NCI-H510A (cell line): ENCODE data around the gene NGEF.

Experiments used
- DNase-seq: peaks from one replicate; lab custom pipeline; 2025; lab: John Stamatoyannopoulos, UW

The NGEF gene

DNA sequence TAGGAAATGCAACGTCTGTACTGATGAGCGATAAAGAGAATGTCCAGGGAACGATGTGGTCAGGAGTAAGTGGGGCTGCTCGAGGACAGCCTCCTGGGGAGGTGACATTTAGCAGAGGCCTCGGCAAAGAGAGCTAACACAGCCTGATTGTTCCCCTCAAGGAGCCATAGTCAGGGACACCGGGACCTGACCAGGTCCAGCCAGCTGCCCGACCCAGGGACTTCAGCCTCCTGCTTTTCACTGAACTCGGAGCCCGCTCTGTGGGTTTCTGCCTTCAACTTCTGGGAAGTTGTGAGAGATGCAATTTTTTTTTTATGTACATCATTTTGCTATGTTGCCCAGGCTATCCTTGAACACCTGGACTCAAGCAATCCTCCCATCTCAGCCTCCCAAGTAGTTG lies 29.5 kb upstream of the NGEF start:
- no peak for DNase-seq

DNA sequence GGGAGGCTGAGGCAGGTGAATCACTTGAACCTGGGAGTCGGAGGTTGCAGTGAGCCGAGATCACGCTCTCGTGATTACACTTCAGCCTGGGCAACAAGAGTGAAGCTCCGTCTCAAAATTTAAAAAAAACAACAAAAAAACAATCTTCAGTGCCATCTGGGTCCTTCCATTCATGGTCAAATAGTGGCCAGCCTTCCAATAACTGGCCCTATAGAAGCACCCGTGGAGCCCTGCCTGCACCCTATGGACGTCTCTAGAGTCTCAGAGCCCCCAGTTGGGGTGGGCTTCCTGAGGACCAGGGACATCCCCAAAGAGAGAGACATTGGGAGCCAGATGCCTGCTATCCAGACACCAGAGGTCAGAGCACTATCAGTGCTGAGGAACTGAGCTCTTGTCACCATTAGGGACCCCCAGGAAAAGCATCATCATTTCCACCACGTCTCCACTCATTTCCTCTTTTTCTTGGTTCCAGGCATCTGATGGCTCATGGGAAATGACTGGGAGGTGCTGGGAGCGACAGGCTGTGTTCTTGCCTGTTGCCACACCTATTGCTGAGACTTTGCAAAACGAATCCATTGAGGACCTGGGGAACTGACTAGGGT lies 28.8 kb upstream of the NGEF start:
- no peak for DNase-seq

DNA sequence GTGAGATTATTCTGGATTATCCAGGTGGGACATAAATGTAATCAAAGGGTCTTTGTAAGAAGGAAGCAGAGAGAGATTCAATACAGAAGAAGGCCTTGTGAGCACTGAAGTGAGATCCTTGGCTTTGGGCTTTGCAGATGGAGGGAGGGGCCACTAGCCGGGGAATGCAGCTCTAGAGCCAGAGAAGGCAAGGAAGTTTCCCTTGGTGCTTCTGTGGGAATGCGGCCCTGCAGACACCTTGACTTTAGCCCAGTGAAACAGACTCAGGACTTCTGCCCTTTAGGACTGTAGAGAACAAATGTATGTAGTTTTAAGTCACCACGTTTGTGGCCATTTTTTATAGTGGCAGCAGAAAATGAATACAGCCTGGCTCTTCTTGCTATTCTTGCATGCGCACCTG lies 27.5 kb upstream of the NGEF start:
- no peak for DNase-seq

DNA sequence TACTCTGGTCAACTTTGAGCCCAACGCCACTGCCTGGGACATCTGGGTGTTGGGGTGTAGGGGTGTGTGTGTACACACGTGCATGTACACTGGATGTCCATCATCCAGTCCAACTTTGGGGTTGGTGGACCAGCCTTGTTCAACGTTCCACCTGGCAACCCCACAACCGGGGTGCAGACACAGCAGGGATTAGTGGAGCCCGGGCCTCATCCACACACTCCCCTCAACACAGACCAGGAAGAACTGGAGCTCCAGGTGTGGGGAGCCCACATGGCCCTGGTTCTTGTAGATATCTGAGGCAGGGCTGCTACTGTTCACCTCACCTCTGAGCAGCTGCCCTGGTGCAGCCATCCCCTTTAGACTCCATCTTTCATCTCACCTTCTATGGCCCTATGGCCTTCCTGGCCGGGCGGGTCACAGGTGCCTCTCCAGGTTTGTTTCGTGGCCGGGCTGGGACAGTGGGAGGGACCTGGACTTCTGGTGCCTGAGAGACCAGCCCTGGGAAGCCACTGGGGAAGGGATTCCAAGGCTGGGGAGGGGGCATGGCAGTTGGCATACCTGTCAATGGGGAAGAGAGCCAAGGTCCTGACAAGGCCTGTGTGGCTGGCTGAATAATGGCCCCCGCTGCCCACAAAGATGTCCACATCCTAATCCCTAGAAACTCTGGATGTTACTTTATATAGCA lies 26.9 kb upstream of the NGEF start:
- DNase-seq: no peak

DNA sequence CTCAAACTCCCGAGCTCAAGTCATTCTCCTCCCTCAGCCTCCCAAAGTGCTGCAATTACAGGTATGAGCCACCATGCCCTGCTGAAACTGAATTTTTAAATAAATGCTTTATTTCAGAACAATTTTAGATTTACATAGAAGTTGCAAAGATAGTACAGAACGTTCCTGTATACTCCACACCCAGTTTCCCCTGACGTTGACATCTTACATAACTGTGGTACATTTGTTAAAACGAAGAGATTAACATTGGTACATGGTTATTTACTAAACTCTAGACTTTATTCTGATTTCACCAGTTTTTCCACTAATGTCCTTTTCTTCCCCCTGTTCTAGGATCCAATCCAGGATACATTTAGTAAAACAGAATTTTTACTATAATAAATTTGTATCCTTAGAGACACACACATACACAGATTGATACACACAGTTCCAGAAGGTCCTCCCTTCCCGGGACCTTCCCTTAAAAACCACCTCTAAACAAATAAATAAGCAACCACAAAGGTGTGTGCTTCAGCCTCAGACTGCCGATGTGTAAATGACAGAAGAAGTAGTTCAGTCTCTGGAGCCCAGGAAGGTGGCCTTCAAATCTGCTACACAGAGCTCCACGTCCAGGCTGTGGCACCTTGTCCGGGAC lies 26.3 kb upstream of the NGEF start:
- no peak for DNase-seq

DNA sequence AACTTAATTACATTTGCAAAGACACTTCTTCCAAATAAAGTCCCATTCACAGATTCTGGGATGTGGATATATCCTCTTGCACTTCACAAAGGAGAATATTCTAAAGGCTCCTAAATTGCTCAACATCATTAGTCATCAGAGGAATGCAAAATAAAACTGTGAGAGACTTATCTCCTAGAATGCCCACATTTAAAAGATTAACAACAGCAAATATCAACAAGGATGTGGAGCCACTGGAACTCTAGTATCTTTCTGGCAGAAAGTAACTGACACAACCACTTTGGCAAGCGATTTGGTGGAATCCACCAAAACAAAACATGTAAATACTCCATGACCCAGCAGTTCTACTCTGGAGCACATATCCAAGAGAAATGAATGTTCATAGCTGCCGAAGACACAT lies 24.0 kb upstream of the NGEF start:
- no peak for DNase-seq

DNA sequence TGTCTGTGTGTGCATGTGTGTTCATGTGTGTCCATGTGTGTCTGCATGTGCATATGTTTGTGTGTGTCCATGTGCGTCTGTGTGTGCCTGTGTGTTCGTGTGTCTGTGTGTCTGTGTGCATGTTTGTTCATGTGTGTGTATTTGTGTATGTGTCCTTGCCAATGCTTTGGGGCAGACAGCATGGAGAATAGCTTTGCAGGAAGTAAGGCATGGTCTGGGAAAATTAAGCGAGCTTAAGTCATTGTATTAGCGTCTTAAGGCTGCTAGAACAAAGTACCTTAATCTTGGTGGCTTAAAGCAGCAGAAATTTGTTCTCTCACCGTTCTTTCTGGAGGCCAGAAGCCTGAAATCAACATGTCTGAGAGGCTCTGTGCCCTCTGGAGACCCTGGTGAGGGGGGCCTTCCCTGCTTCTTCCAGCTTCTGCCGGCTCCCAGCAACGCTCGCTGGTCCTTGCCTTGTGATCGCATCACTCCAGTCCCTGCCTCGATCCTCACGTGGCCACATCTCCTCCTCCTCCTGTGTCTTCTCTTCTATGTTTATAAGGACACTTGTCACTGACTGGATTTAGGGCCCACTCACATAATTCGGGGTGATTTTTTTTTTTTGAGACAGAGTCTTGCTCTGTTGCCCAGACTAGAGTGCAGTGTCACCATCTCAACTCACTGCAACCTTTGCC lies 23.2 kb upstream of the NGEF start:
- DNase-seq: no peak

DNA sequence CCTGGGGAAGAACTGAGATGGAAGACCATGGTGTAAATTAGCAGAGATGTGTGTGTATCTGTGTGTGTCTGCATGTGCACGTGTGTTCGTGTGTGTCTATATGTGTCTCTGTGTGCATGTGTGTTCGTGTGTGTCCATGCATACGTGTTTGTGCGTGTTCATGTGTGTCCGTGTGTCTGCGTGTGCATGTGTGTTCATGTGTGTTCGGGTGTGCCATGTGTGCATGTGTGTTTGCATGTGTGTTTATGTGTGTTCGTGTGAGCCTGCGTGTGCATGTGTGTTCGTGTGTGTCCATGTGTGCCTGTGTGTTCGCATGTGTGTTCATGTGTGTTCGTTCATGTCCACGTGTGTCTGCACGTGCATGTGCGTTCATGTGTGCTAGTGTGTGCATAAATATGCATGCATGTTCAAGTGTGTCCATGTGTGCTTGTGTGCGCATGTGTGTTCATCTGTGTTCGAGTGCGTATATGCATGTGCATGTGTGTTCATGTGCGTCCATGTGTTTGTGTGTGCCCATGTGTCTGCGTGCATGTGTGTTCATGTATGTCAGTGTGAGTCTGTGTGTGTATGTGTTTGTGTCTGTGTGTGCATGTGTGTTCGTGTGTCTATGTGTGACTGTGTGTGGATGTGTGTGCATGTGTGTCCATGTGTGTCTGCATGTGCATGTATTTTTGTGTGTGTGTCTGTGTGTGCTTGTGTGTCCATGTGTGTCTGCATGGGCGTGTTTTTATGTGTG lies 22.5 kb upstream of the NGEF start:
- DNase-seq: no peak

DNA sequence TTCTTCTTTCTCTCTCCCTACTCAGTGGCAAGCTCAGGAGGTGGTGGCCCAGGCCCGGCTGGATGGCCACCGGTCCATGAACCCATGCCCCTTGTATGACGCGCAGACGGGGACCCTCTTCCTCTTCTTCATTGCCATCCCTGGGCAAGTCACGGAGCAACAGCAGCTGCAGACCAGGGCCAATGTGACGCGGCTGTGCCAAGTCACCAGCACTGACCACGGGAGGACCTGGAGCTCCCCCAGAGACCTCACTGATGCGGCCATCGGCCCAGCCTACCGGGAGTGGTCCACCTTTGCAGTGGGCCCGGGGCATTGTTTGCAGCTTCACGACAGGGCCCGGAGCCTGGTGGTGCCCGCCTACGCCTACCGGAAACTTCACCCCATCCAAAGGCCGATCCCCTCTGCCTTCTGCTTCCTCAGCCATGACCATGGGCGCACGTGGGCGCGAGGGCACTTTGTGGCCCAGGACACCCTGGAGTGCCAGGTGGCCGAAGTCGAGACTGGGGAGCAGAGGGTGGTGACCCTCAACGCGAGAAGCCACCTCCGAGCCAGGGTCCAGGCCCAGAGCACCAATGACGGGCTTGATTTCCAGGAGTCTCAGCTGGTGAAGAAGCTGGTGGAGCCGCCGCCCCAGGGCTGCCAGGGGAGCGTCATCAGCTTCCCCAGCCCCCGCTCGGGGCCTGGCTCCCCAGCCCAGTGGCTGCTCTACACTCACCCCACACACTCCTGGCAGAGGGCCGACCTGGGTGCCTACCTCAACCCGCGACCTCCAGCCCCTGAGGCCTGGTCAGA lies 21.2 kb upstream of the NGEF start:
- DNase-seq: no peak

DNA sequence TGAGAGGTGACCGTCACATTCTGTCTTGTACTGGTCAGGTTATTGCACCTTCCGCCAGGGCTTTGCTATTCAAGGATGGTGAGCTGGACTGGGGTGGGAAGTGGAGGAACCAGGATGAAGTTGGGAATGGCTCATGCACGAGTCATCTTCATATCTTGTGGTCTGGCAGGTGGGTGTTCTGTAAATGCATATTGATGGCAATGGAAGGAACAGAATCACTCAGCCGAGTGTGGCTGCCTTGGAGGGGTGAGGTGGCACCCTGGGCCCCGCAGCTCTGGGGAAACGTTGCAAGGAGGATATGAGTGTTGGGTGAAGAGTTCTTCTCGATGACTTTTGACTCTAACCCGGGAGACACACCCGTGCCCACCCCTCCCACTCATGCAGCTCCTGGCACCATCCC lies 20.6 kb upstream of the NGEF start:
- DNase-seq: no peak

DNA sequence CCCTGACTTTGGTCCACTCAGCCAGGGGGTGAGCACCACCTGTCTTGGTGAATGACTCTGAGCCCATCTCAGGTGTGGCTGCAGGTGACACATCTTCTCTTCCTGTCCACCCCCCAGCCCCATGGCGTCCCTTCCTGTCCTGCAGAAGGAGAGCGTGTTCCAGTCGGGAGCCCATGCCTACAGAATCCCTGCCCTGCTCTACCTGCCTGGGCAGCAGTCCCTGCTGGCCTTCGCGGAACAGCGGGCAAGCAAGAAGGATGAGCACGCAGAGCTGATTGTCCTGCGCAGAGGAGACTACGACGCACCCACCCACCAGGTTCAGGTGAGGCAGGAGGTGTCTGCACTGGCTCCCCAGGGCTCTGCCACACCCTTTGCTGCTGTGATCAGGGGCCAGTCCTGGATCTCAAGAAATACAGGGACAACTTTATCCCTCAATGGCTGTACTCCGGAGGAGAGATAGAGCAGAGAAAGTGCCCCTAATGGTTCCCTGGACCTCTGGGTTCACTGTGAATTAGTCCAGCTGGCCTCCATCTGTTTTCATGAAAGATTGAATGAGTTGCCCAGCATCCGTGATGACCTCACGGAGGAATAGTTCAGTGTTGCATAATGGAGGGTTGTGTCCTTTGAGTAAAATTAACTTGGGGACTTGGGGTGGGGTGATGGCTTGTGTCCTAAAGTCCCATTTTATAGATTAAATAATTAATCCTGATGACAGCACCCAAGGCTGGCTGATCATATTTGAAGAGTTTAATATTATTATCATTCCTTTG lies 19.7 kb upstream of the NGEF start, which contains the start of gene NEU2:
Gene NEU2 (plus strand): TSS at position 122 of the 770 bp plus-strand sequence. CDS start 0 bp downstream, at position 122.
- no peak for DNase-seq

DNA sequence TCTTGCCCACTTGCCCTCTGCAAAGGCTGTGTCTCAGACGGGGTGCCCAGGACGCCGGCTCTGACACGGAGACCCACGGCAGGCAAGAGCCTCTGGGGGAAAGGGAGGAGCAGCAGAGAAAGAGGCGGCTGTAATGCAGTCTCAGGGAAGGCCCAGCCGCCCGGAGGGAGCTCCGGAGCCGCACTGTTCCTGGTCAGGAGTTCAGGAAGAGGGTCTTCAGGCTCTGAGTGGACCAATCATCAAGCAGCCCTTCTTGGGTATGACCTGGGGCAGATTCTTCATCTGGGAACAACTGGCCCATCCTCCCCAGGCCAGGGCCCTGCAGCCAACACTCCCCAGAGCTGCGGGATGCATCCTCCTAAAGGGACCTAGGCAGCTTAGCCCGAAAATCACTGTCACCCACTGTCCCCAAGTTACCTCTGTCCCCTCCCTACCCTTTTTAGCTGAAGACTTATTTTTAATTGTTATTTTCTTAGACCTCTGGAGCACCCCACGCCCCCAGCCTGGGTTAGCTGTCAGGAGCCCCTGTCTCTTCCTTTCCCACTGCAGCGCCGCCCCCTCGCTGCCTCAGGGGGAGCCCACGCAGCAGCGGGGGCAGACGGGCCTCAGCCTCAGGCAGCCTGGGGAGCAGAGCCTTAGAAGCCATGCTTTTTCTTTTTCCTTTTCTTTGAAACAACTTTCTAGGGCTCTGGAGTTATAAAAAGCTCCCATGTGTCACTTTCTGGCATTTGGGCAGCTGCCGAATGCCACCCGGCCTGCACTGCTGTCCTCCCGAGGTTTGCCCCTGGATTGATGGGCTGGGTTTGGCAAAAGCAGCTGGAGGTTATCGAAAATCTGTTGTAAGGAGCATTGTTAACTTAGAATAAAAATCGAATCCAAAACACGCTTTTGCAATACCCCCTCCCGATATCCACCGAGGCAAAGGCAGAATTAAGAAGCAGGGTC lies 18.8 kb upstream of the NGEF start:
- DNase-seq: no peak

DNA sequence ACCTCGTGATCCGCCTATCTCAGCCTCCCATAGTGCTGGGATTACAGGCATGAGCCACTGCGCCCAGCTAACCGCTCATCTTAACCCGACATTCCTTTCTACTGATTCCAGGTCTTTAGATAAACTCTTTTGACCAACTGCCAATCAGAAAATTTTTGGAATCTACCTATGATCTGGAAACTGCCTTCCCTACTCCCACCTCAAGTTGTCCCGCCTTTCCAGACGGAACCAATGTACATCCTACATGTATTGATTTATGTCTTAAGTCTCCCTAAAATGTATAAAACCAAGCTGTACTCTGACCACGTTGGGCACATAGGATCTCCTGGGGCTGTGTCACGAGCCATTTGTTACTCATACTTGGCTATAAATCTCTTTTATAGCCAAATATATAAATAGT lies 16.3 kb upstream of the NGEF start:
- no peak for DNase-seq

DNA sequence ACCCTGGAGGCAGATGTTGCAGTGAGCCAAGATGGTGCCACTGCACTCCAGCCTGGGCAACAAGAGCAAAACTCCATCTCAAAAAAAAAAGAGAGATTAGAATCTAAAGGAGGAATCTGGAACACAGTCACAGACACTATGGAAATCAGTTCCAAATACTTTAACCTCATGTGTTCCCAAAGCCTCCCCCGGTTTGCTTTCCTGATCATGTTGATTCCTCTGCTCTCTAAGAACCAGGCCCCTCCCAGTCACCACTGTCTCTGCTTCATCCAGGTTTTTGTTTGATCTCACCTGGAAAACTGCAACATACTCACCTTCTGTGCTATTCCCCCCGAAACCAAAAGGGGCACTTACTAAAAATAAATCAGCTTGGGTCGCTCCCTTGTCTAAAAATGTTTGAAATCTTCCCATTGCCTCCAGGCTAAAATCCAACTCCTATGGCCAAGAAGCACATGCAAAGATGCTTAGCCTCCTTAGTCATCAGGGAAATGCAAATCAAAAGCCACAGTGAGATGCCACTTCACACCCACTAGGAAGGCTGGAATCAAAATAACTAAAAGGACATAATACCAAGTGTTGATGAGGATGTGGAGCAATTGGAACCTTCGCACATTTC lies 13.2 kb upstream of the NGEF start:
- no peak for DNase-seq

DNA sequence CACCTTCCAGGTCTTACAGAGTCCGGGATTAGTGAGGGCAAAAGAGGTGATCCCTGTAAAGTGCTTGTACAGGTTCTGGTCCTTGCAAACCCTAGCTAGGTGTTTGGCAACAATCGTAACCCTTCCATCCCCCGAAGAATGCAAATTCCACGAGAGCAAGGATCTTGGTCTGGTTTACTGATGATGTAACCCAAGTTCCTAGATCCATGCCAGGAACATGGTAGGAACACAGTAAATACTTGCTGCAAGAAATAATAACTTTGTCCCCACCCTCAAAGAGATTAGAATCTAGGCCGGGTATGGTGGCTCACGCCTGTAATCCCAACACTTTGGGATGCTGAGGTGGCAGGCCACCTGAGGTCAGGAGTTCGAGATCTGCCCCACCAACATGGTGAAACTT lies 12.7 kb upstream of the NGEF start:
- no peak for DNase-seq

DNA sequence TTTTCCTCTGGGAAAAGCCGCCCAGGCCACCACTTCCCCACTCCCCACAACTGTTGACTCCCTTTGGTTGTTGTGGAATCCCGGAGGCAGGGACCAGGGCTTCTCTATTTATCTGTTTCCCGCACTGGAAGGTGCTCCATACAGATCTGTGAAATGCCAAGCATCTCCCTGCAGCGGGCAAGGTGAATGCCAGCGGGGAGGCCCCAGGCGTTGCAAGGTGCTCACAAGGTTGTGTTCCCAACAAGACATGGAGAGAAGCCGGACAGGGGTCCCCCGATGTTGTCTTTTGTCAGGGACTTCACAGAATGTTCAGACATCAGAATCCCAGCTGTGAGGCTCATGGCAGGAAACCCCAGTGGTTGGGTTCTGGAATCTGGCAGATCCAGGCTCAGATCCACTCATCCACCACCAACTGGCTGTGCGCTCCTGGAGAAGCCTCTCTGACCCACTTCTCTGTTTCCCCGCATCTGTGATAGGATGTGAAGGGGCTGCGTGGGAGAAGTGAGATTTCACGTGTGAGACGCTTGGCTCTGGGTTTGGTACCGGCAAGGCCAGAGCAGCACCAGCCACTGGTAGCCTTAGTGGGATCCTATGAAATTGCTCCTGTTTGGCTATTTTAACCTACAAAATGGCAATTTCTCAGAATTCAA lies 10.8 kb upstream of the NGEF start:
- no peak for DNase-seq

DNA sequence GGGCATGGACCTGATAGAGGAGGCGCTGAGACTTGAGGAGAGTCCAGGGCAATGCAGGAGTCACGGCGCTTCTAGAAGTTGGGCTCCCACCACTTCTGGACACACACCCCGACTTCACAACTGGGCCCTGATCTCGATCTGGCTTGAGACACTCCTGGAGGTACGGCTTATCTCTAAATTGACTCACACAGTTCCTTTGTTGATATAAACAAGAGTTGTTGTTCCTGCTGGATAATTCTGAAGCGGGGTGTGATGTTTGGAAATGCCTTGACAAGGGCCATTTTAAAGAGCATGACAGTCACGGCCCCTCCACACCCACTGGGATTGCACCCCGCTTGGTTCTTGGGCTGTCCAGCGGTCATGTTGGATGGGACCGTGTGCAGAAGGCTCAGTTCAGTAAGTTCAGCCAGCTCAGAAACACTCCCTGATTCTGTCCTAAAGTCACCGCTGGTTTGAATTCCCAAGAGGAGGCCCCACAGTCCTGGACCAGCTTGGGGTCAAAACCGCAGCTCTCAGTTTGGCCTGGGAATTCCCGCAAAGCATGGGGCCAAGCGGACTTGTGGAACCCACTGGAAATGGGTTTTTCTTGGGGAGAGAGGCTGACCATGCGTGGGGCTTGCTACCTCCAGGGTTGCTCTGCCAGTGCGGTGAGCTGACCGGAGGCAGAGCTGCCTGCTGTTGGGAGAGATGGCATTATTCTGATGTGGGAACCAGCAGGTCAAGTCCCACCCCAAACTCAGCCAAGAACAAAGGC lies 10.1 kb upstream of the NGEF start:
- no peak for DNase-seq

DNA sequence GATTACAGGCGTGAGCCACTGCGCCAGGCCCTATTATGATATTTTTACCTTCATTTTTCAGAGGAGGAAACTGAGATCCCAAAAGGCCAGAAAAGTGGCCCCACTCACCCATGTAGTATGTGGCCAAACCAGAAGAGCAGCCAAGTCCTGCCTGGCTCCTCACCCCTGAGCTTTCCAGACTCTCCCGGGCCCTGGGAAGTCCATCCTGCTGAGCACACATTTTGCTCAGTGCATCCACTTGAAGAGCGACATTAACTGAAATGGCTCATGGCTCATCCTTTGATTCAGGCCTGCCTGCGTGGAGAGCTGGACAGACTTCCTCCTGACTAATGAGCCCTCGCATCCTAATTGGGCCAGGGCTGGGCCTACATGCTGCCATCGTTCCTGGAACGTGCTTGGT lies 9.5 kb upstream of the NGEF start:
- DNase-seq: no peak
